Activated CD8-positive, alpha-beta memory T cell treated with anti-CD3 and anti-CD28 coated beads, Interleukin-2, amount 50 U/mL, for 1 hour (primary cell): ENCODE data around the gene COL4A6.
"Not testable (repeated sequence)": the region's sequence is repeated elsewhere in the genome, so short reads cannot be mapped to it uniquely, and the experiment has no call there.

Experiments
- DNase-seq: peaks from one replicate; pipeline ENCODE4 v3.0.0-alpha.2; 2020; ENCODE audit errors: extremely low read depth

The COL4A6 gene

DNA sequence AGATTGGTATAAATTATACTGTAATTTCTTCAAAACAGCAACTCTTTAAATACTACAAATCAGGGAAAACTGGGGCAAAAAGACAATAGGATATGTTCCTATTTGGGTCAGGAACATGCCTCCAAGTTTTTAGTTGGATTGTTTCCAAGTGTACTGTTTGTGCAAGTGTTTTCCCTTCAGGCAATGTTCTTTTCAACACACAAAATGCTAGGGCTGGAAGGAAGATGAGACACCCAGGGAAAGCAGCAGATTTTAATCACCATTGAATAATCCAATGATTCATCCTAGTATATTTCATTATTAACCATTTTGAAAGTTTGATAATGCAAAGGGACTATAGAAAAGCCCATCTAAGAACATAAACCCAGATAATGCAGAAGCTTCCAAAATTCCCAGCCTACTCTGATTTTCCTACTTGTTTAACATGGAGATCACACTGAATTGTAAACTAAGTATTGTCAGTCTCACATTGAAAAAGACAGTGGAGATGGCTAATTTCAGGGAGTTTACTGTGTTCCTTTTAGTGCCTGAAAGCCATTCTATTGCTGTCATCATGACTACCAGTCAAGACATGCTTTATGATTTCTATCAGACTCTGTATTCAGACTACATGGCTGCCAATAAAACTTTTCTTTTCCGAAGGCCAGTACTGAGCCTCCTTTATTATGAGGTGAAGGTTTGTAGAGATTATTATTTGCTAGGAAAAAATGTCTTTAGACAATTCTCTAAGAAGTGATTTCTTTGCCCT is 38.6 kb downstream of the COL4A6 start:
- no peak for DNase-seq

DNA sequence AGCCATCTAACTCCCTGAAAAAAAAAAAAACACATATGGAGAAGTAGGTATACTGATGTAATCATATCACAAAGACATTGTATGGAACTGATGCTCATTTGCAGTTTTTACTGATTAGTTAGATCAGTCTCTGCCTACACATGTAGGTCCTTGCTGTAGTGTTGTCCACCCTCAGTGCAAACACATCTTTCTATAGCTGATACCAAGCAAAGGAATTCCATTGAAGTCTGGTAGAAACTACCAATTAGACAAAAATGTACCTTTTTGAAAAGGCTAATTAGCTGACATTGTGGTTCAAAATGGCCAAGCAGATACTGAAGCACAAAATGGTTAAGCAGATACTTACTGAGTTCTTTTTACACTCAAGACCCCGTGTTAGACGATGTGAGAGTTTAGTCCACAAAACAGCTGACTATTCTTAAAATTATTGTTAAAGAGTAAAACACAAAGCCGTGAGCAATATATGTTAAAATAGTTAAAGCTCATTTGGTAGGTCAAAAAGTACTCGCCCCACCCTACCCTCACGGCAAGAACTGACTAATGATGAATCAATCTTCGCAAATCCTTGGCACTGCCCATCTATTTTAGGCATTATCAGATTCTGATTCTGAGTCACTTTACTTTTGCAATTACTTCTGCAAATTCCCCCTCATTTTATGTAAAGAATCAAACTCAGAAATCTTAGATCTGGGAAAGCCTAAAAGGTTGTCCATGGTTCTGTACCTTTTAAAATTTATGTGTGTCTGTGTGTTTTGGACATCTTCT is 40.4 kb downstream of the COL4A6 start:
- DNase-seq: no peak

DNA sequence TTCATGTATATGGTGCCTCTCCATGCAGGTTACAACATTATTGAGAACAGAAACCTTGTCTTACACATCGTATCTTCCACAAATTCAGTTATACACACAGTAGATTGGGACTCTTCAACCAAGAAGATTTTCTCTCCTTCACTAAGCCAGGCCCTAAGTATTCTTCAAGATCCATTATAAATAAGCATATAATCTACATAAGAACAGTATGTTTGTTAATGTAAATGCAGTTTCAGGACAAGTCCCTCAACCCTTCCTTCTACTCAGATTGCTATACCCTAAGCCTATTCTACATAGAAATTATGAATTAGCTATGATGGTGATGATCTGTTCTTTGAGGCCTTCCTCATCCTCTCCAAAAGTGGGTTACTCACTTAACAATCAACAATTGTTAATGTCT is 41.2 kb downstream of the COL4A6 start:
- no peak for DNase-seq

DNA sequence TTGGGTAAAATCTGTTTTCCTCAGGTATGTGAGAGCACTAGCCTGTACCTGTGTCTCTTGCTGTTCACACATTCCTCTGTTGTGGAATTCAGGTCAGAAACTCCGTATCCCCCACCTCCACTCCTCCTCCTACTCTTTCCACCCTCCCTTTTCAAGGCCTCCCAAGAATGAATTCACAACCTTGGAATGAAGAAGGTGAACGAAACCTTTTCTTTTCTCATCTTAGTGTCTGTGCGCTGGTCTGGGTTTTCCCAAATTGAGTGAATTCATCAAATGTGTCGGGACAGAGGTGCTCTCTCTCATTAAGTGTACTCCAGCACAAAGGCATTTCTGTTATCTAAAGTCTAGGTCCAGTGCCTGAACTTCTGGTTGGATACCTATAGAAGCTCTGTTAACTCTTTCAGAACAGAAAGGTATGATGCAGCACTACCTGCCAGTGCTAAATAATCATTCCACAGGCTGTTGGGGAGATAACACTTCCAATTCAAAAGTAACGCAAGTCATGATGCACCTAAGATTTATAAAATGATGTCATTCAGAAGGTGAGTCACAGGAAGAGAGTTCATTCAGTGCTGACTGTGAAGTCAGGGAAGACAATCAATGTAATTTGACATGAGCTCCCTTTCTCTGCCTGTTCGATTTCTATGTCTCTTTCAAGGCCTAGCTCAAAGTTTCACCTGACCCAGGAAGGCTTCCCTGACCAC is 41.9 kb downstream of the COL4A6 start:
- no peak for DNase-seq

DNA sequence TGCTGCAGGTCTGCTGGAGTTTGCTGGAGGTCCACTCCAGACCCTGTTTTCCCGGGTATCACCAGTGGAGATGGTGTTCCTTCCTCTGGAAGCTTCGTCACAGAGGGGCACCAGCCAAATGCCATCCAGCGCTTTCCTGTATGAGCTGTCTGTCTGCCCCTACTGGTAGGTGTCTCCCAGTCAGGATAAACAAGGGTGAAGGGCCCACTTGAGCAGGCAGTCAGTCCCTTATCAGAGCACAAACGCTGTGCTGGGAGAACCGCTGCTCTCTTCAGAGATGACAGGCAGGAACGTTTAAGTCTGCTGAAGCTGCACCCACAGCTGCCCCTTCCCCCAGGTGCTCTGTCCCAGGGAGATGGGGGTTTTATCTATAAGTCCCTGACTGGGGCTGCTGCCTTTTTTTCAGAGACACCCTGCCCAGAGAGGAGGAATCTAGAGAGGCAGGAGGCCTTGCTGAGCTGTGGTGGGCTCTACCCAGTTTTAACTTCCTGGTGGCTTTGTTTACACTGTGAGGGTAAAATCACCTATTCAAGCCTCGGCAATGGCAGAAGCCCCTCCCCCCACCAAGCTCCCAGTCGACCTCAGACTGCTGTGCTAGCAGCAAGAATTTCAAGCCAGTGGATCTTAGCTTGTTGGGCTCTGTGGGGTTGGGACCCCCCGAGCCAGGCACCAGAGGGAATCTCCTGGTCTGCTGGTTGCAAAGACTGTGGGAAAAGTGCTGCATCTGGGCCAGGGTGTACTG is 47.1 kb downstream of the COL4A6 start:
- not testable (repeated sequence) for DNase-seq

DNA sequence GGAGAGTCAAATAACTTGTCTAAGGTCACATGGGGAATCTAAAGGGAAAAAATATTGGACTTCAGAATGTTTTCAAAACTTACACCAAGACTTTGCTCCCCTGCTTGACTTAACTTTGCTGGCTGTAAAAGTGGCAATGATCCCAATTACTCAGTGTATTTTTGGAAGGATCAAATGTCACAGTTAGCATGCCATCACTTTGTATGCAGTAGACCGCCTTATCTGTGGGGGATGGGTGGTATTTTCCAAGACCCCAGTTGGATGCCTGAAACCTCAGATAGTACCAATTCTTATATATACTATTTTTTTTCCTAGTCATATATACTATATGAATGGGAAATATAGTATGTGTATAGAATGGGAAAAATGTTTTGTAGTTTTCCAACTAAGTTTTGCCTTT is 53.4 kb downstream of the COL4A6 start:
- no peak for DNase-seq

DNA sequence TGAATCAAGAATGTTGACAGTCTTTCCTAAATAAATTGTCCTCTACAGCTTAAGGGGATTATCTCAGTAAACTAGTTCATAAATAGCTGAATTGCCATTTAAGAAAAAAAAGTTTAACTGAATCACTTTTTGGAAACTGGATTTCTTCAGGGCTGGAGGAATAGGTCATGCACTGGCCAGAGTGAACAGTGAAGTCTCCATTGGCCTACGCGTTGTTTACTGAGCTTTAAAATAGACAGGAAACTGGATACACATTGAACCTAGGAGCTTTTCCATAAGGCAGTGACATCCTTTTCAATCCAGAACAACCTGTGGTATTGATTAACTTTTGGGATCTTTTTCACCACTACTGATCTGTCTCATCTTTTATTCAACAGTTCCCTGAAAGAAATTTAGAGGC is 58.0 kb downstream of the COL4A6 start:
- no peak for DNase-seq

DNA sequence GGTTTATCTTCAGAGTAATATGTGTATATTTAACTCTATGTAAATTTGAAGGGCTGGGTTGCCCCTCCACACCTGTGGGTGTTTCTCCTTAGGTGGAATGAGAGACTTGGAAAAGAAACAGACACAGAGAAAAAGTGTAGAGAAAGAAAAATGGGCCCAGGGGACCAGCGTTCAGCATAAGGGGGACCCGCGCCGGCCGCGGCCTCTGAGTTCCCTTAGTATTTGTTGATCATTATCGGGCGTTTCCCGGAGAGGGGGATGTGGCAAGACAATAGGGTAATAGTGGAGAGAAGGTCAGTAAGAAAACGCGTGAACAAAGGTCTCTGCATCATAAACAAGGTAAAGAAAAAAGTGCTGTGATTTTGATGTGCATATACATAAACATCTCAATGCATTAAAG is 61.4 kb downstream of the COL4A6 start:
- not testable (repeated sequence) for DNase-seq

DNA sequence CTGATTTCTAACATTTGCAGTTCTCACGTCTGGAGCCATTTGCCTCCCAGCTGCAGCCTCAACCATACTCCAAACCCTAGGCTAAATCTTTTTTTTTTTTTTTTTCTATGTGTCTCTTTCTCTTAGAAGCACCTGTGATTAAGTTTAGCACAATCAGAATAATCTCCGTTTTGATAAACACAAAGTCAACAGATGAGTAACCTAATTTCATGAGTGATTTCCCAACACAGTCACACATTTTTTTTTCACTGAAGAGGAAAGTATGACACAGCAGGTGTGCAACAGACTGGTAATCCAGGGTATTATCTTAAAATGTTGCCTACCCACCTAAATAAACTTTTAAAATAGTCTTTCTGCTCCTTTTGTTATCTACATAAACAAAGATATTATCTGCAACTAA is 62.6 kb downstream of the COL4A6 start:
- DNase-seq: not testable (repeated sequence)

DNA sequence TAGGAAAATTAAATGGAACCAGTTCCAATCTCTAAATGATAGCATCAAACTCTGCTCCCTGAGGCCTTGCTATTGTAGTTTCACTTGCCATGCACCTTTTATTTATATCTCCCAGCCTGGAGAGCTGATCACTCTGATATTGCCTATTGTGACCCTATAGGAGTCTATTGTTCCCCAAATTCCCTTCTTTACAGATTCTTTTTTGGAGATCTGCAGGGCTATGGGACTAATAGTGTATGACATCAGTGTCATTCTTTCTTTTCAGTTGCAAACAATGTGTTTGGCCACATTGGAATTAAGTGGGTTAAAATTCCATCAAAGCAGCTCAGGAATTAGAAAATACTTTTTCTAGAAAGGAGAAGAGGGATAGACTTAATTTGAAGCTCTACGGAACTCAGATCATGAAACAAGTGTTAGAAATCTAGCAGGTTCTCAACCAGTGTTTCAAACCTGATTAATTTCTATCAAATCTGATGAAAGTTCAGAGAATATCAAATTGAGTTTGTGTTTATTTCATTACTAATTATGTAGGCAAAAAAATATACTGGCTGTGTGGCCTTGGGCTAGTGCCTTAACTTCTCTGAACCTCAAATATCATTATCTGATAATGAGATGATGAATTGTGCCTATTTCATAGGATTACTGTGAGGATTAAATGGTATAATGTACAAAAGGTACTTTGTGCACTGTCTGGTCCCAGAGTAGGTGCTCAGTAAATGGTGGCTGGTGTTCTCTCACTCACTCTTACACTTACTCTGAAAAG is 71.4 kb downstream of the COL4A6 start:
- no peak for DNase-seq

DNA sequence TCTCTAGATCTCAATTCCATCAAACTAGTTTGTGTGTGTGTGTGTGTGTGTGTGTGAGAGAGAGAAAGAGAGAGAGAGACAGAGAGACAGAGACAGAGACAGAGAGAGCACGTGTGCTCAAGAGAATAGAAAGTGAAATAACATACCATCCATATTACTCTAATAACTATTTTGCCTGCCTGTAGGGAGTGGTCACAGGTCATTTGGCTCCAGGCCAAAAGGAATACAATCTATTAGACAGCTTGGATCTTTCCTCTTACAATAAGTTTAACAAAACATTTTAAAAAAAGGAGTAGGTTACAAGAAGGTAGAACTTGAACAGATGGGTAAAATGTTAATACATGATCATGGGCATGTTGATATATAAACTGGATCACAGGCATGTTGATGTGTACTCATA is 76.2 kb downstream of the COL4A6 start:
- no peak for DNase-seq

DNA sequence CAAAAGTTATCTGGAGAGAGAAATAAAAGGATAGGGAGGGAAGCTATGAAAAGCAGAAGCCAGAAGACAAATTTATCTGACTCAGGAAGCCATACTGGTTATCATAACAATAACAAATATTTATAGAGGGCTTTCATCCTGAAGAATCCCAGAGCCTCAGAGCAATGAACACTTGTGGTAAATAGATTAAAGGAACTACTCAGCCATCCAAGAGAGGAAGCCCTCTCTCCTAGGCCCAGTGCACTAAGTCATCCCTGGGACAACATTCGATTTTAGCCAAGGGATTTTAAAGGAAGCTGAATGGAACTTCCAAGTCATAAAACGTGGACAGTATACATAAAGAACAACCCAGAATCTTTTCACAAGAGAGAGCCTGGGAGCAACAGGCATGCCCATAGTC is 76.9 kb downstream of the COL4A6 start:
- DNase-seq: no peak

DNA sequence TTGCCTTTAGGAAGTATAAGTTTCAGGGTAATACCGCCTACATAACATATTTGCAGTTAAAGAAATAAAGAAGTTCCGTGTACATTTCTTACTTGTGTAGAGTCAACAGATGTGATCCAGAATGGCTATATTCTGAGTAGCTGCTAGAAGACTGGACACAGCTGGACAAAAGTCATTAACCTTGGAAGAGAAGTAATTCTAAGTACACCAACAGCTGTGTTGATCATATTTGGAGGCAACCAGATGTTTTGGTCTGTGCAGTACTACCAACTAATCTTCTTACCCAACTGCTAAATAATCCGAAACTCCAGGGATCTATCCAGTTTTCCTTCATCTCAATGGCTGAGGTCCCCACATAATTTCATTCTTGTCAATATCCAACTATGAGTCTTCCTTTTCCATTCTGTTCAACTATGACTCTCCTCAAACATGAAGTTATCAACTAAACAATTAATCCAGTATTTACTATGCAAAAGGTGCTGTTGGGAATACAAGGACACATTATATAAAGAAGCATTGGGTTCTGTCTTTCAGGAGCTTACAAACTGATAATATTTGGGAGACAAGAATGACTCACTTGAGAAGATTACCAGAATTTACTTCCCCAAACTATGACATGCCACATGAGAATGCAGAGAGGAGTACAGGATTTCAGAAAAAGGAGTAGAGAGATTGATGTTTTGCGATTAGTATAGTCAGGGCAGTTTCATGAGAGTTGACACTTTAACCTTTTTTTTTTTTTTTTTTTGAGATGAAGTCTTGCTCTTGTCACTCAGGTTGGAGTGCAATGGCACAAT is 78.2 kb downstream of the COL4A6 start:
- DNase-seq: no peak

DNA sequence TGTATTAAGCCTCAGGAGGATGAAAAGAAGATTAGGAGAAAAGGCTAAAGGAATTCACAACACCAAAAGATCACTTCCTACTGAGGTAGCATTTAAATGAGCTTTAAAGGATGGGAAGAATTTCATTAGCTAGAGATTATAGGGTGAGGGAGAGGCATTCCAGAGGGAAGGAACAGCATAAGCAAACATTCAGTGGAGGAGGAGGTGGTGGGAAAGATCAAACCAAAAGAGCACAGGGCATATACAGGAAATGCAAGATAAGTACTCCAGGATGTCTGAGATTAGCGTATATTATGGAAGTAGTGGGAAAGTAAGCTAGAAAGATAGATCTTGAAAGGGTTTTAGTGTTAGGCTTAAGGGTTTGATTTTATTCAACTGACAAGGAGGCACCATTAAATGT is 84.8 kb downstream of the COL4A6 start:
- no peak for DNase-seq

DNA sequence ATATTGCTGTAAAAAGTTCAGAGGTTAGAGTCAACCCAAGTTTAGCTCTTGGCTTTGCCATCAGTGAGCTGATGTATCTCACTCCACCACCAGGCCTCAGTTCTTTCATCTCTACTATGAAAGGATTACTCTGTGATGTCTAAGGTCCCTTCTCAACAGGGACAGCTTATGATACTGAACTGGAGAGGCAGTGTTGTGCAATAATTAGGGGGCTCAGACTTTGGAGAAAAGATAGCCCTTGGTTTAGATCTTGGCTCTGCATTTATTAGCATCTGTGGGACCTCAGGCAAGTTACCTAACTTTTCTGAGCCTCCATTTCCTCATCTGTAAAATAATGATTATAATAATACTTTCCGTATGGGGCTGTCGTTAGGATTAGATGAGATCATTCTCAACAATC is 89.0 kb downstream of the COL4A6 start:
- no peak for DNase-seq

DNA sequence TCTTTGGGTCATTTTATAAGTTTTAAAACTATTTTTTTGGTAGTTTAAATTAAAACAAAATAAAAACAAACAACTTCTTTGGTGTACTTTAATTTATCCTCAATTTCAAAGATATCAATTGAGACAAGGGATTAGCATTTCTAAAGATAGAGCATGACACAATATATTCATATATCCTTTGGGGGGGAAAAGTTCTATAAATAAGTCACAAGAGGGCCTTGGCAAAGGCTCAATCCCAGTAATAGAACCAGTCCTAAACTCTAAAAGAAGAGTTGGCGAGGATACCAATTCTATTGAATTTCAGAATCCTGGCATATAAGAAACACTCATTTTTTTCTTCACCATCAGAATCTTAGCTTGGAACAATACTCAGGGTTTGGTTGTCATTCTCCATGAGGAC is 89.7 kb downstream of the COL4A6 start:
- no peak for DNase-seq

DNA sequence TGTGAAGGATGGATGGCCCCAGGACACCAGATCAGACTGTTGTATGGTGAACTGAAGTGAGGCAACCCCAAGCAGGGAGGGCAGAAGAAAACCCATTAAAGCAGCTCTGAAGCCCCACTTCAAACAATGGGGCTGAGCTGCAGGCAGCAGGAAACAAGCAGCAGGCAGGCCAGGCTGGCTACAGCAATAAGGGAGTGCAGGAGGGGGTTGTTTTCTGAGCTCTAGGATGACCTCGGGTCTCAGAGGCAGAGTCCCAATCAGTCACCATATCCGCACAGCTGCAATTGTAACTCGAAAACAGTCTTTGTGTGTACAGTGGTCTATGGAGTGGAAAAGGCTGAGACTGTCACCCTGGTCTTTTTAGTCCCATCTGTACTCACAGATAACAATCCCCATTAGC is 90.4 kb downstream of the COL4A6 start:
- no peak for DNase-seq

DNA sequence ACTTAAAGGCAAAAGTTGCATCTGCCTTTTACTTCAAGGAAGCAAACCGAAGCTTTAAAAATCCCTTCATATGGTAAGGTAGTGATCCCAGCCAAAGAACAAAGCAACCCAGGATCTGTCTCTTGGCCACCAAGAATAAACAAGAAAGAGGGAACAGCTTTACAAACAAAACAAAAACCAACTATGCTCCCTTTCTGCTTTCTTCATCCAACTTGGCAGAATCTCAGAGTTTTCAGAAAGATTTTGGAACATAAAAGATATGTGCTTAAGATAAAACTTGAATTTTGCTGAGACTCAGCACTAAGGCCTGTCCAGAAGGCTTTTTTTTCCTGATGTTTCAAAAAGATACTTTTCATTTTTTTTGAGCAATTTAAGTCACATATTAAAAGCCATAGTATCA is 94.0 kb downstream of the COL4A6 start:
- no peak for DNase-seq

DNA sequence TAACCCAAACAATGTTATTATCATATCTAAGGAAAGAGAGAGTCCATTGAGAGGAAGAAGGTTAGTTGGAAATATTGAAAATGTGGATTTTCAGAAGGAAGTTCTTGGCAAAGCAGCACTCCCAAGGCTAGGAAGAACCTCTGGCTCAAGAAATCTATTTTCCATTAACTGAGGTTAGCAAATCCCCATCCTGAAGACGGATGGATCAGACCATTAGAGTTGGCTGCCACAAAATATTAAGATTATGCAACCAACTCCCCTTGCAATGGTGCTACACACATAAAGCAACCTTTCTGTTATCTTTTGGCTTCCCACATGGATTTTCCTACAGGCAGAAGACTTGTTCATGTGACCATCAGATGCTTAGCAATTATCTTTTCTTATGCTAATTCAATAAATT is 96.3 kb downstream of the COL4A6 start:
- no peak for DNase-seq

DNA sequence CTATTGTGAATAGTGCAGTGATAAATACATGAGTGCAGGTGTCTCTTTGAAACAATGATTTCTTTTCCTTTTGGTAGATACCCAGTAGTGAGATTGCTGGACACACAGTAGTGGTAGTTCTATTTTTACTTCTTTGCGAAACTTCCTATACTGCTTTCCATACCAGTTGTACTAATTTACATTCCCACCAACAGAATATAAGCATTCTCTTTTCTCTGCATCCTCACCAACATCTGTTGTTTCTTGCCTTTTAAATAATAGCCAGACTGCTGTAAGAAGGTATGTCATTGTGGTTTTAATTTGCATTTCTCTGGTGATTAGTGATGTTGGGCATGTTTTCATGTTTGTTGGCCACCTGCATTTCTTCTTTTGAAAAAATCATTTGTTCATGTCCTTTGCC is 105.9 kb downstream of the COL4A6 start:
- no peak for DNase-seq
